Heart left ventricle (tissue), 16 donors: ENCODE results near the gene SLC35G6. TPM values are rescaled to one million over a fixed set of nuclear protein-coding genes. Genes with fewer than 3 reads are reported as not detected.
A peak's percentile ranks its signal among the peaks of the same experiment; 100 is the strongest.

Source experiments
- ATAC-seq, 4 donors: fragments of 200-7000 bp; cut with Tn5 transposase; one replicate each; pipeline ENCODE4 v1.9.1; 2020 to 2022; ENCODE audit warnings: moderate library complexity in 4 of 4, mild to moderate bottlenecking in 3 of 4, moderate number of reproducible peaks in 1 of 4
- DNase-seq, 5 donors: peaks; one replicate each; pipeline ENCODE4 v3.0.0-alpha.2; 2020
- H3K27ac ChIP-seq, 12 donors: fragments of 200-600 bp; sonication (generic) in 4 of 12; one replicate each; pipeline versions ENCODE4 v1.5.0 to v1.8.0; 2016 to 2022; ENCODE audit warnings: mild to moderate bottlenecking in 2 of 12
- H3K27me3 ChIP-seq, 9 donors: fragments of 200-600 bp; sonication (generic) in 2 of 9; one replicate each; pipeline versions ENCODE4 v1.5.1 to v1.8.0; 2016 to 2022; ENCODE audit warnings: mild to moderate bottlenecking in 3 of 9
- H3K36me3 ChIP-seq, 9 donors: fragments of 200-600 bp; sonication (generic) in 2 of 9; one replicate each; pipeline versions ENCODE4 v1.5.0 to v1.8.0; 2018 to 2022; ENCODE audit warnings: mild to moderate bottlenecking in 2 of 9
- H3K4me1 ChIP-seq, 12 donors: fragments of 200-600 bp; sonication (generic) in 4 of 12; one replicate each; pipeline versions ENCODE4 v1.5.0 to v1.8.0; 2016 to 2022; ENCODE audit warnings: mild to moderate bottlenecking in 3 of 12
- H3K4me3 ChIP-seq, 12 donors: fragments of 200-600 bp; sonication (generic) in 4 of 12; one replicate each; pipeline versions ENCODE4 v1.5.0 to v1.8.0; 2017 to 2022; ENCODE audit warnings: mild to moderate bottlenecking in 9 of 12, moderate library complexity in 4 of 12
- H3K9me3 ChIP-seq, 12 donors: fragments of 200-600 bp; sonication (generic) in 4 of 12; one replicate each; pipeline versions ENCODE4 v1.5.0 to v1.8.0; 2016 to 2022; ENCODE audit warnings: mild to moderate bottlenecking in 1 of 12
- CTCF ChIP-seq, 12 donors: fragments of 200-600 bp; sonication (generic) in 4 of 12; IDR thresholded peaks; one replicate each; pipeline versions ENCODE4 v1.5.0 to v1.8.0; 2018 to 2022; ENCODE audit warnings: antibody characterized with exemption in 12 of 12, mild to moderate bottlenecking in 5 of 12
- POLR2A ChIP-seq, 2 donors: fragments of 450-650 bp; IDR thresholded peaks; one replicate each; pipeline ENCODE4 v1.6.1; 2017; ENCODE audit warnings: antibody characterized with exemption in 2 of 2, mild to moderate bottlenecking in 2 of 2, moderate library complexity in 2 of 2
- WGBS, 4 donors: extraction: QIAGEN DNeasy Blood & Tissue Kit in 2 of 4; methylation state at CpG; one replicate each; pipeline versions ENCODE4 v1.1.5 to v1.1.7; 2013 to 2018; 5-methylcytosine and 5-hydroxymethylcytosine counted together
- intact Hi-C, 10 donors: fragments of 100-400 bp; cut with DNase I; formaldehyde crosslinking; loops; one replicate each; pipeline versions ENCODE4 v1.11.1 to v1.14.2; 2022
- polyA plus RNA-seq, 2 donors: library from polyadenylated mRNA; stranded (reverse); fragments of 200-250 nt; gene quantifications; one replicate each; pipeline ENCODE4 v1.2.3, GENCODE V29; 2013
- total RNA-seq, 9 donors: library from RNA; depleted of rRNA in 2 of 9; stranded (reverse); fragments of >200 nt in 2 of 9; fragmentation: NEBNext Ultra II Directional in 3 of 9; extraction: Animal tissue kit (Norgen Biotek cat#: 25700) in 3 of 9; gene quantifications; one replicate each; pipeline versions ENCODE4 v1.1.0 to v1.2.4, GENCODE V29; 2016 to 2023
- donor health status: ischemic (EF 13 %, LVEDD 7.1; RV severe dilation, severe dysfunction).
- donor health status: healthy with polysubstance abuse.
- donor health status: DM: no; HTN: yes; CAD: no.
- donor health status: DM: no; HTN: no; CAD: no.
- donor health status: ischemic (EF 25% LVEDD 6.9; RV normal size, moderate dysfunction).
- donor health status: ischemic (EF 25% LVEDD 5.7; RV mildly dilated, moderate dysfunction).
- donor health status: healthy.
- donor health status: DM: yes; HTN: yes; CAD: no.
- donor health status: ischemic (EF 35%, LVEDD 5.7; RV mildly dilated, moderate dysfunction).
- donor health status: nonischemic (EF 11% LVEDD 7.7; RV severe dilation, severe dysfunction).
- donor health status: DM: yes; HTN: yes; CAD: no.
- donor health status: PGD.
- donor health status: ischemic (EF 29% LVEDD 5.4; RV normal size, mild dysfunction).
- donor health status: nonischemic (EF 23%, LVEDD 6.1; RV moderate dilation, normal function).

Gene SLC35G6
- total and polyA plus RNA-seq, 11 donors: 0.08 TPM; not detected in 10

DNA sequence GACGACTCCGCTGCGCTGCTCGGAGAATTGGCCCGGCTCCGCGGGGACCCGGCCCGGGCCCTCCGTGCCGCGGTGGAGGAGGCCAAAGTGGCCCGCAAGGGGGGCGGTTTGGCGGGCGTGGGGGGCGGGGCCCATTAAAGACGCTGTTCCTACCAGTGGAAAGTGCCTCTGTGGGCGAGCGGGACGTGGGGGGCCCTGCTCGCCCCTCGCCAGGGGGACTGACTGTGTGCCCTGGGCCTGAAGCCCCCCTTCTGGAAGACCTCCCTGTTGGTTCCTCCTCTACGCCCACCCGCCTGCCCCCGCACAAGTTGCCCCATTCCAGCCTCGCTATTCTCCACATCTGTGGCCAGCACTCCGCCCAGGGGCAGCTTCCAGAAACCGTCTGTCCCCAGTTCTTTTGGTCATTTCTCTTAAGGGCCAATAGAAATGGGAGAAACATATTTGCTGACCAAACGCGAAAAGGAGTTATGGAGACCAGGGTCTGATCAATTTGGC, 43.8 kb upstream of the SLC35G6 start:
- WGBS, 4 donors: 26 to 56% (median 31%) methylated on average over 15 to 31 of the region's 31 CpGs
- no peak for TF ChIP-seq POLR2A (IDR thresholded peaks at IDR 0.05)
- Histone ChIP-seq H3K36me3 (no peaks in the 10 kb centered on the region), H3K4me3 (peak overlapping the region in 11 of 12 donors; percentile 2 to 75 (median 55)), H3K9me3 (no peaks in the 10 kb centered on the region), H3K27me3 (peaks cover 0 to 44% (median 8%) of the 10 kb centered on the region in 9 donors), H3K4me1 (peaks cover 4 to 63% (median 45%) of the 10 kb centered on the region in 12 donors), H3K27ac (peak overlapping the region in 11 of 12 donors; percentile 8 to 91 (median 71))
- intact Hi-C loops: loop anchor here (1.0 to 10.0 kb wide), 17 partner anchors 35 to 250 kb away; partner anchors contain the start of genes SENP3 (in 9 of the 10), POLR2A (in 6 of the 10), TMEM95 (in 6 of the 10) and KCTD11 (in 4 of the 10)
- DNase-seq (peak in 1 of 5 donors; percentile 27), ATAC-seq (no peak)

DNA sequence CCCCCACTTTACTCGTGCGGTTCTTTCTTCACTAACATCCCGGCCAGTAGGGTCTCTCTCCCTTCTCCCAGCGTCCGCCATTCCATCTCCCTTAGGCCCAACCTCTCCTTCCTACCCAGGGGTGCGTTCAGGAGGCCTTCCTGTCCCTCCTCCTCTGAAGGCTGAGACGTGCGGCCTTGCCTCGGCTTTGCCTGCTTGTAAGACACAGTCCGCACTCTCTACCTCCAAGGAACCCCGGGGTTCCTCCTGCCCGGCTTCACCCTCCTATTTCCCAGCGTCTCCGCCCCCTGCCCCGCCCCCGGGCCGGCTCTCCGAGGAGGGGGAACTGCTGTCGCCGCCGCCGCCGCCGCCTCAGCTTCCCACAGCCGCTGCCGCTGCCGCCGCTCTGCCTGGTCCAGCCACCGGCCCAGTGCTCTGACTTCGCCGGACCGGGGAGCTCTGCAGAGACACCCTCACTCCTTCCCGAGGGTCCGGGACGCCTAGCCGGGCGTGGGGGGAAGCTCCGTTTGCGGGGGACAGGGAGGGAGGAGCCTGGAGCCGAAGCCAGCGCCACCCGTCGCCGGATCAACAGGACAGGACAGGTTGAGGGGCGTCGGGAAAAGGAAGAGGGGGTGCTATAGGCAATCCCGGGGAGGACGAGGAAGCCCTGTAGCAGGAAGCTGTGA, 43.2 kb upstream of the SLC35G6 start:
- peak in 3 of 4 donors; percentile 4 to 19 (median 6) for ATAC-seq
- Histone ChIP-seq H3K27ac (peak overlapping the region in 8 of 12 donors; percentile 32 to 71 (median 48)), H3K9me3 (no peaks in the 10 kb centered on the region), H3K36me3 (no peaks in the 10 kb centered on the region), H3K4me1 (peaks cover 4 to 63% (median 45%) of the 10 kb centered on the region in 12 donors), H3K4me3 (peak overlapping the region in 11 of 12 donors; percentile 29 to 75 (median 51)), H3K27me3 (peaks cover 0 to 44% (median 8%) of the 10 kb centered on the region in 9 donors)
- TF ChIP-seq CTCF (IDR thresholded peaks at IDR 0.05) (no peak), POLR2A (IDR thresholded peaks at IDR 0.05) (no peak)
- 14 to 22% (median 18%) methylated on average over 32 to 48 of the region's 48 CpGs for WGBS, 4 donors
- intact Hi-C loops: loop anchor here (1.0 to 10.0 kb wide), 18 partner anchors 36 to 249 kb away; partner anchors contain the start of genes SENP3 (in 9 of the 10), POLR2A (in 6 of the 10), TMEM95 (in 6 of the 10) and KCTD11 (in 4 of the 10)
- DNase-seq: peak; percentile 75 to 91 (median 81)

DNA sequence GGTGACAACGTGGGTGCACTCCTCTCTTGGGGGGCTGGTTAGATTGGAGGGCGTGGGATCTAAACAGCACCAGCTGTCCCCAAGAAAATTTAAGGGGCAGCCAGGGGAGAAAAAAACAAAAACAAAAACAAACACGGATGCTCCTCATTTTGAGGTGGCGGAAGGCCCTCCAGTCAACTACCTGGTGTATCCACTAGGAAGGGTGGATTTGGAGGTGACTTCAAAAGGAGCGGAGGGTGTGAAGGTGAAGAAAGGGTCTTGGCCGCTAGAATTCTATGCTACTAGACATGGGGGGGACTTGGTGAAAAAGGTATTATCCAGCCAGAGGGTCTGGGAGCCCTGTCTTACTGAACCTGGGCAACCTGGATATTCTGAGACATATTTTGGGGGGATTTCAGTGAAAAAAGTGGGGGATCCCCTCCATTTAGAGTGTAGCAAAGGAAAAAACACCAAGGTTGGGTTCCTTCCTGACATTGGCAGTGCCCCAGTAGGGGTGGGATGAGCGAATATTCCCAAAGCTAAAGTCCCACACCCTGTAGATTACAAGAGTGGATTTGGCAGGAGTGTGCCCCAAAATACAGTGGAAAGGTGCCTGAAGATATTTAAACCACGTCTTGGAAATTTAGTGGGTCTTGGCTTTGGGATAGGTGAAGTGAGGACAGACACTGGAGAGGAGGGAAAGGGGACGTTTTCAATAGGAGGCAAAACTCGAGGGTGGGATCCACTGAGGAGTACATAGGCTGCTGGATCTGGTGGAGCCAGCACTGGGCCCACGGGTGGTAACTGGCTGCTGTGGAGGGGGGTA, 42.4 kb upstream of the SLC35G6 start:
- Histone ChIP-seq H3K36me3 (no peaks in the 10 kb centered on the region), H3K4me1 (peaks cover 4 to 63% (median 45%) of the 10 kb centered on the region in 12 donors), H3K4me3 (peak overlapping the region in 10 of 12 donors; percentile 29 to 75 (median 53)), H3K27me3 (peaks cover 0 to 44% (median 8%) of the 10 kb centered on the region in 9 donors), H3K9me3 (no peaks in the 10 kb centered on the region), H3K27ac (peak overlapping the region in 4 of 12 donors; percentile 43 to 71 (median 50))
- no peak for ATAC-seq
- DNase-seq: no peak
- intact Hi-C loops: loop anchor here in 7 of 10 donors (1.0 to 10.0 kb wide), 10 partner anchors 37 to 248 kb away; partner anchors contain the start of genes TMEM95 (in 5 of the 7), POLR2A (in 3 of the 7), SLC35G6 (in 3 of the 7) and KCTD11 (in 2 of the 7)
- WGBS, 4 donors: 58 to 64% (median 59%) methylated on average over 11 of the region's 11 CpGs
- TF ChIP-seq POLR2A (IDR thresholded peaks at IDR 0.05): no peak
- TF ChIP-seq CTCF (IDR thresholded peaks at IDR 0.05): no peak

GRCh38 chr17:7439462-7440112, 41.7 kb upstream of the SLC35G6 start, which contains the start of gene FGF11:
FGF11 (plus strand) TSS chr17:7439512; CDS start chr17:7439621, 109 bp downstream.
- peaks cover 4 to 64% (median 45%) of the 10 kb centered on the region in 12 donors for H3K4me1 ChIP-seq
- TF ChIP-seq CTCF (IDR thresholded peaks at IDR 0.05) (no peak), POLR2A (IDR thresholded peaks at IDR 0.05) (no peak)
- intact Hi-C loops: loop anchor here in 9 of 10 donors (5.0 to 10.0 kb wide), 11 partner anchors 37 to 405 kb away; partner anchors contain the start of genes TMEM95 (in 5 of the 9), POLR2A (in 3 of the 9), SLC35G6 (in 3 of the 9) and ZBTB4 (in 3 of the 9)
- no peaks in the 10 kb centered on the region for H3K36me3 ChIP-seq
- H3K4me3 ChIP-seq: peak within 1 kb of the TSS; percentile 2 to 75 (median 50)
- no peak for ATAC-seq
- peaks cover 0 to 44% (median 8%) of the 10 kb centered on the region in 9 donors for H3K27me3 ChIP-seq
- no peaks in the 10 kb centered on the region for H3K9me3 ChIP-seq
- DNase-seq: peak in 1 of 5 donors; percentile 29
- 4 to 7% (median 4%) methylated on average over 19 to 50 of the region's 50 CpGs for WGBS, 4 donors
- H3K27ac ChIP-seq: peak within 1 kb of the TSS in 8 of 12 donors; percentile 32 to 71 (median 48)
